ENCODE data around the gene LONRF2. TPM values are rescaled to one million over a fixed set of nuclear protein-coding genes. Genes with fewer than 3 reads are reported as not detected.

The LONRF2 gene
- total RNA-seq, 1 donor, result under 0.01 TPM

- H3K36me3 ChIP-seq (ENCODE audit: insufficient read depth, low read length), result no peaks in the 10 kb centered on the region
- no peaks in the 10 kb centered on the region for H4K20me1 ChIP-seq (ENCODE audit: insufficient read depth, low read length)
- no peak overlapping the region for H3K4me3 ChIP-seq (ENCODE audit: insufficient read depth, low read length)
- no peaks in the 10 kb centered on the region for H3K79me2 ChIP-seq (ENCODE audit: insufficient read depth, low read length)
- no peak overlapping the region for H2AFZ ChIP-seq (ENCODE audit: low read length)
- no peaks in the 10 kb centered on the region for H3K4me1 ChIP-seq (ENCODE audit: insufficient read depth, low read length)
- H3K4me2 ChIP-seq (ENCODE audit: insufficient read depth, low read length), result no peak overlapping the region
- H3K27ac ChIP-seq (ENCODE audit: low read depth, low read length), result no peak overlapping the region
- peaks cover 4% of the 10 kb centered on the region for H3K27me3 ChIP-seq (ENCODE audit: insufficient read depth, low read length)
- no peak for DNase-seq (ENCODE audit: insufficient read length, low spot score, missing footprints)
- no peak for TF ChIP-seq CTCF (IDR thresholded peaks at IDR 0.05; ENCODE audit: extremely low read depth, low read depth, low read length)
- H3K9me3 ChIP-seq (ENCODE audit: low read depth, low read length), result no peaks in the 10 kb centered on the region
Measured at GRCh38 chr2:100273387-100273786, 48.9 kb downstream of the LONRF2 start.

- Histone ChIP-seq H3K4me3 (ENCODE audit: insufficient read depth, low read length) (no peak overlapping the region), H3K4me2 (ENCODE audit: insufficient read depth, low read length) (no peak overlapping the region), H3K36me3 (ENCODE audit: insufficient read depth, low read length) (no peaks in the 10 kb centered on the region), H3K27ac (ENCODE audit: low read depth, low read length) (no peak overlapping the region), H4K20me1 (ENCODE audit: insufficient read depth, low read length) (no peaks in the 10 kb centered on the region), H3K4me1 (ENCODE audit: insufficient read depth, low read length) (no peaks in the 10 kb centered on the region), H3K9me3 (ENCODE audit: low read depth, low read length) (no peaks in the 10 kb centered on the region), H2AFZ (ENCODE audit: low read length) (no peak overlapping the region), H3K27me3 (ENCODE audit: insufficient read depth, low read length) (peaks cover 4% of the 10 kb centered on the region), H3K79me2 (ENCODE audit: insufficient read depth, low read length) (no peaks in the 10 kb centered on the region)
- no peak for TF ChIP-seq CTCF (IDR thresholded peaks at IDR 0.05; ENCODE audit: extremely low read depth, low read depth, low read length)
- DNase-seq (ENCODE audit: insufficient read length, low spot score, missing footprints), result no peak
Measured at GRCh38 chr2:100272841-100273329, 49.4 kb downstream of the LONRF2 start.

GRCh38 chr2:100271210-100271609 lies 51.1 kb downstream of the LONRF2 start:
- no peaks in the 10 kb centered on the region for H3K4me1 ChIP-seq (ENCODE audit: insufficient read depth, low read length)
- peaks cover 7% of the 10 kb centered on the region for H3K27me3 ChIP-seq (ENCODE audit: insufficient read depth, low read length)
- no peaks in the 10 kb centered on the region for H3K9me3 ChIP-seq (ENCODE audit: low read depth, low read length)
- H3K4me3 ChIP-seq (ENCODE audit: insufficient read depth, low read length), result no peak overlapping the region
- H3K36me3 ChIP-seq (ENCODE audit: insufficient read depth, low read length), result no peaks in the 10 kb centered on the region
- H3K79me2 ChIP-seq (ENCODE audit: insufficient read depth, low read length), result no peaks in the 10 kb centered on the region
- no peak for TF ChIP-seq CTCF (IDR thresholded peaks at IDR 0.05; ENCODE audit: extremely low read depth, low read depth, low read length)
- no peak overlapping the region for H3K4me2 ChIP-seq (ENCODE audit: insufficient read depth, low read length)
- no peak overlapping the region for H2AFZ ChIP-seq (ENCODE audit: low read length)
- no peak for DNase-seq (ENCODE audit: insufficient read length, low spot score, missing footprints)
- H3K27ac ChIP-seq (ENCODE audit: low read depth, low read length), result no peak overlapping the region
- no peaks in the 10 kb centered on the region for H4K20me1 ChIP-seq (ENCODE audit: insufficient read depth, low read length)

GRCh38 chr2:100270381-100271146 lies 51.7 kb downstream of the LONRF2 start:
- no peak for TF ChIP-seq CTCF (IDR thresholded peaks at IDR 0.05; ENCODE audit: extremely low read depth, low read depth, low read length)
- Histone ChIP-seq H3K27ac (ENCODE audit: low read depth, low read length) (no peak overlapping the region), H3K4me1 (ENCODE audit: insufficient read depth, low read length) (no peaks in the 10 kb centered on the region), H3K4me3 (ENCODE audit: insufficient read depth, low read length) (no peak overlapping the region), H4K20me1 (ENCODE audit: insufficient read depth, low read length) (no peaks in the 10 kb centered on the region), H3K27me3 (ENCODE audit: insufficient read depth, low read length) (peaks cover 7% of the 10 kb centered on the region), H3K4me2 (ENCODE audit: insufficient read depth, low read length) (no peak overlapping the region), H3K36me3 (ENCODE audit: insufficient read depth, low read length) (no peaks in the 10 kb centered on the region), H3K79me2 (ENCODE audit: insufficient read depth, low read length) (no peaks in the 10 kb centered on the region), H2AFZ (ENCODE audit: low read length) (no peak overlapping the region), H3K9me3 (ENCODE audit: low read depth, low read length) (no peaks in the 10 kb centered on the region)
- DNase-seq (ENCODE audit: insufficient read length, low spot score, missing footprints), result no peak

Data from osteoblast (primary cell).